Epithelial cell of prostate (primary cell): ENCODE measurements around the gene DHPS.

Experiments
- DNase-seq: peaks from one replicate; pipeline ENCODE4 v3.0.0-alpha.2; 2011; ENCODE audit warnings: low read depth, low spot score
- H3K27ac ChIP-seq: fragments of 450-650 bp; 2 replicates; pipeline ENCODE4 v1.5.1; 2017; ENCODE audit warnings: mild to moderate bottlenecking

Gene DHPS

GRCh38 chr19:12676384-12676792 lies 5.3 kb downstream of the DHPS start:
- no peak for DNase-seq
- no peak overlapping the region for H3K27ac ChIP-seq

GRCh38 chr19:12675940-12676339 lies 5.7 kb downstream of the DHPS start:
- H3K27ac ChIP-seq = no peak overlapping the region
- no peak for DNase-seq

- H3K27ac ChIP-seq = no peak overlapping the region
- DNase-seq = no peak
Observed at GRCh38 chr19:12675399-12675798, 6.3 kb downstream of the DHPS start.

GRCh38 chr19:12672744-12673143 lies 8.9 kb downstream of the DHPS start:
- no peak for DNase-seq
- no peak overlapping the region for H3K27ac ChIP-seq

GRCh38 chr19:12670159-12670928 lies 11.3 kb downstream of the DHPS start:
- peak overlapping the region; percentile 89 for H3K27ac ChIP-seq
- DNase-seq = no peak

GRCh38 chr19:12669270-12670158 lies 12.2 kb downstream of the DHPS start:
- peak overlapping the region; percentile 89 for H3K27ac ChIP-seq
- DNase-seq = no peak

- no peak for DNase-seq
- peak overlapping the region; percentile 89 for H3K27ac ChIP-seq
Observed at GRCh38 chr19:12668932-12669269, 12.8 kb downstream of the DHPS start.

GRCh38 chr19:12668346-12668745 lies 13.3 kb downstream of the DHPS start:
- no peak for DNase-seq
- H3K27ac ChIP-seq = peak overlapping the region; percentile 89

GRCh38 chr19:12667731-12668302 lies 13.9 kb downstream of the DHPS start:
- no peak for DNase-seq
- H3K27ac ChIP-seq = no peak overlapping the region

GRCh38 chr19:12666265-12667048 lies 15.2 kb downstream of the DHPS start, which contains the start of the genes MAN2B1 and WDR83:
Gene MAN2B1 (minus strand): TSS chr19:12666742. CDS start chr19:12666701, 41 bp downstream.
Gene WDR83 (plus strand): TSS chr19:12666807. CDS start chr19:12669791, 2,984 bp downstream.
- H3K27ac ChIP-seq = no peak within 1 kb of the TSS
- no peak for DNase-seq

GRCh38 chr19:12665671-12666264 lies 15.9 kb downstream of the DHPS start:
- H3K27ac ChIP-seq = no peak overlapping the region
- no peak for DNase-seq

GRCh38 chr19:12665281-12665573 lies 16.5 kb downstream of the DHPS start:
- DNase-seq = no peak
- no peak overlapping the region for H3K27ac ChIP-seq

GRCh38 chr19:12664406-12665280 lies 17.0 kb downstream of the DHPS start:
- no peak for DNase-seq
- H3K27ac ChIP-seq = no peak overlapping the region

- DNase-seq = no peak
- no peak overlapping the region for H3K27ac ChIP-seq
Observed at GRCh38 chr19:12660980-12661379, 20.7 kb downstream of the DHPS start.

- DNase-seq = no peak
- no peak overlapping the region for H3K27ac ChIP-seq
Observed at GRCh38 chr19:12657966-12658365, 23.7 kb downstream of the DHPS start.

- no peak for DNase-seq
- H3K27ac ChIP-seq = no peak overlapping the region
Observed at GRCh38 chr19:12656899-12657571, 24.6 kb downstream of the DHPS start.

GRCh38 chr19:12655546-12655945 lies 26.1 kb downstream of the DHPS start:
- no peak overlapping the region for H3K27ac ChIP-seq
- DNase-seq = no peak

- H3K27ac ChIP-seq = no peak overlapping the region
- DNase-seq = no peak
Observed at GRCh38 chr19:12652219-12652618, 29.5 kb downstream of the DHPS start.

- no peak for DNase-seq
- H3K27ac ChIP-seq = no peak overlapping the region
Observed at GRCh38 chr19:12649941-12650340, 31.7 kb downstream of the DHPS start.
